PFSK-1 (cell line): Measurements from ENCODE around the gene CRISPLD2.

Experiments
- FOXP2 ChIP-seq: optimal IDR thresholded peaks from 2 replicates; pipeline ENCODE3; 2011; ENCODE audit warnings: borderline replicate concordance, control low read depth, inconsistent platforms; ENCODE audit not compliant: insufficient read depth; ENCODE audit errors: extremely low read length, extremely low read depth
- POLR2AphosphoS5 ChIP-seq: IDR thresholded peaks from 2 replicates; pipeline ENCODE4 v1.6.1; 2012; ENCODE audit warnings: low read depth, mild to moderate bottlenecking, control low read depth, low read length, moderate library complexity
- SIN3A ChIP-seq: IDR thresholded peaks from 2 replicates; pipeline ENCODE4 v1.6.1; 2012; ENCODE audit warnings: mild to moderate bottlenecking, low read length, moderate library complexity, borderline replicate concordance; ENCODE audit not compliant: insufficient read depth
- TAF1 ChIP-seq: IDR thresholded peaks from 2 replicates; pipeline ENCODE4 v1.6.1; 2012; ENCODE audit warnings: low read length, control low read depth, borderline replicate concordance; ENCODE audit not compliant: insufficient read depth
- TF ChIP-seq, protein P1 (sequence below), 2 experiments: IDR thresholded peaks; 2 replicates each; pipeline versions ENCODE4 v1.6.1 to v1.8.0; 2011 to 2012; ENCODE audit warnings: low read depth in 2 of 2, low read length in 2 of 2, control low read depth in 1 of 2, inconsistent platforms in 1 of 2, mild to moderate bottlenecking in 1 of 2, moderate library complexity in 1 of 2; ENCODE audit not compliant: insufficient read depth in 1 of 2

CRISPLD2 gene

DNA sequence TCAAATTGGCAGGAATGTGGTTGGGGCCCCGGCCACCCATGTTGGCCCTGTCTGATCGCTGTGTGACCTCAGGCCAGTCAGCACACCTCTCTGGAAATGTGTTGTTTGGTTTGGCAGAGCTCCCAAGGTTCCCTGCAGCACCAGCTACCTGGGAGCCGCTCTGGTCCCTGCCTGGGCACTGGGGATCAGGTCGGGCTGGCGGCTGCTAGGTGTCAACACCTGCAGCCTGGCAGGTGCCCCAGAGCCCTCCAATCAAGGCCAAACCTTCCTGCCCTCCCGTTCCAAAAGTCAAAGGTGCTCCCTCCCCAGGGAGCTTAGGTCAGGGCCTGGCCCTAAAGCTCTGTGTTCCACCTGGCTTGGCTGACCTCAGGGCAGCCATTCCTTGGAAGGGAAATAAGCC, 135.6 kb downstream of the CRISPLD2 start:
- TF ChIP-seq SIN3A: no peak
- no peak for TF ChIP-seq POLR2AphosphoS5
- no peak for TF ChIP-seq FOXP2
- TF ChIP-seq, protein P1, sequence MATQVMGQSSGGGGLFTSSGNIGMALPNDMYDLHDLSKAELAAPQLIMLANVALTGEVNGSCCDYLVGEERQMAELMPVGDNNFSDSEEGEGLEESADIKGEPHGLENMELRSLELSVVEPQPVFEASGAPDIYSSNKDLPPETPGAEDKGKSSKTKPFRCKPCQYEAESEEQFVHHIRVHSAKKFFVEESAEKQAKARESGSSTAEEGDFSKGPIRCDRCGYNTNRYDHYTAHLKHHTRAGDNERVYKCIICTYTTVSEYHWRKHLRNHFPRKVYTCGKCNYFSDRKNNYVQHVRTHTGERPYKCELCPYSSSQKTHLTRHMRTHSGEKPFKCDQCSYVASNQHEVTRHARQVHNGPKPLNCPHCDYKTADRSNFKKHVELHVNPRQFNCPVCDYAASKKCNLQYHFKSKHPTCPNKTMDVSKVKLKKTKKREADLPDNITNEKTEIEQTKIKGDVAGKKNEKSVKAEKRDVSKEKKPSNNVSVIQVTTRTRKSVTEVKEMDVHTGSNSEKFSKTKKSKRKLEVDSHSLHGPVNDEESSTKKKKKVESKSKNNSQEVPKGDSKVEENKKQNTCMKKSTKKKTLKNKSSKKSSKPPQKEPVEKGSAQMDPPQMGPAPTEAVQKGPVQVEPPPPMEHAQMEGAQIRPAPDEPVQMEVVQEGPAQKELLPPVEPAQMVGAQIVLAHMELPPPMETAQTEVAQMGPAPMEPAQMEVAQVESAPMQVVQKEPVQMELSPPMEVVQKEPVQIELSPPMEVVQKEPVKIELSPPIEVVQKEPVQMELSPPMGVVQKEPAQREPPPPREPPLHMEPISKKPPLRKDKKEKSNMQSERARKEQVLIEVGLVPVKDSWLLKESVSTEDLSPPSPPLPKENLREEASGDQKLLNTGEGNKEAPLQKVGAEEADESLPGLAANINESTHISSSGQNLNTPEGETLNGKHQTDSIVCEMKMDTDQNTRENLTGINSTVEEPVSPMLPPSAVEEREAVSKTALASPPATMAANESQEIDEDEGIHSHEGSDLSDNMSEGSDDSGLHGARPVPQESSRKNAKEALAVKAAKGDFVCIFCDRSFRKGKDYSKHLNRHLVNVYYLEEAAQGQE (IDR thresholded peaks at IDR 0.05; ENCODE audit: insufficient read depth in 1 of 2, low read depth in 2 of 2, low read length in 2 of 2): no peak
- TF ChIP-seq TAF1: no peak

DNA sequence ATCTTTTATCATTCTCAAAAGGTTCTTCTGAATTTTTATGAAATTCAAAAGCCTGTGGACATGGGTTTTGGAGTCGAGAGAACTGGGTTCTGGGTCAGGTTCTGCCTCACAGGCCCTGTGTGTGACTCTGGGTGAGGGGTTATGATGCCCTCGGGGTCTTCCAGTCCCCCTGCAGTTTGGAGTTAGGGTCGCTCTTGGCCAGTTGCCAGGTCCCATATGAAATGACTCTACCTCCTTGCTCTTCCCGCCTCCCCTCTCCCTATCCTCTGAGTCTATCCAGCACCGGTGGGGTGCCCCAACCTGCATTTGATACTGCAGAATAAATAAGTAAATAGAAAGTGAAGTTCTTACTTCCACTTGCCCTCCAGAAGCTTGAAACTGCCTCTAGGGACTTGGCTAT, 137.4 kb downstream of the CRISPLD2 start:
- TF ChIP-seq SIN3A (no peak), TAF1 (no peak), POLR2AphosphoS5 (no peak), FOXP2 (no peak)
- TF ChIP-seq, protein P1 (IDR thresholded peaks at IDR 0.05; ENCODE audit: insufficient read depth in 1 of 2, low read depth in 2 of 2, low read length in 2 of 2): no peak

DNA sequence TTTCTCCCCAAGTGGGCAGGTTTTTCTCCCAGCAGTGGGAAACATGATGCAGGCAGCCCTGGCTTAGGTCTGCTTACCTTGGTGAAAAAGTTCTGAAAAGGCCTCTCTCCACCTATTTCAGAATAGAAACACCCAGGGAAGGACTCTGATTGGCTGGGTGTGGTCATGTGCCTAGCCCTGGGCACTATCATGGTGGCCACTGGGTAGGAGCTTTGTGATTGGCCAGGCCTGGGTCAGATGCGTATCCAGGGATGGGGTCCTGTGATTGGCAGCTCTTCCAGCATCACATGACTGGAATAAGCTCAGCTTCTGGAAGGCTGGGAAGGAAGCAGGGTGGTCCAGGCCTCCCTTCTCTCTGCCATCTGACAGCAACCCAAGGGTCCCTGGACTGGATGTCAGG, 138.0 kb downstream of the CRISPLD2 start:
- no peak for TF ChIP-seq TAF1
- no peak for TF ChIP-seq FOXP2
- TF ChIP-seq SIN3A: no peak
- TF ChIP-seq POLR2AphosphoS5: no peak
- TF ChIP-seq, protein P1 (IDR thresholded peaks at IDR 0.05; ENCODE audit: insufficient read depth in 1 of 2, low read depth in 2 of 2, low read length in 2 of 2): no peak
